ENCODE measurements around the gene KLHL41. TPM values are rescaled to one million over a fixed set of nuclear protein-coding genes. Genes with fewer than 3 reads are reported as not detected.

Gene KLHL41
- total RNA-seq, result 0.10 TPM

GRCh38 chr2:169509298-169509885, at the start of gene KLHL41:
KLHL41 (plus strand) TSS chr2:169509702; CDS start chr2:169509779, 77 bp downstream.
- Histone ChIP-seq H3K9me3 (ENCODE audit: low read depth, low read length) (no peaks in the 10 kb centered on the region), H3K27me3 (ENCODE audit: insufficient read depth, low read length) (no peaks in the 10 kb centered on the region), H3K4me1 (ENCODE audit: insufficient read depth, low read length) (no peaks in the 10 kb centered on the region), H3K4me3 (ENCODE audit: low read length) (no peak within 1 kb of the TSS)

- H3K27me3 ChIP-seq (ENCODE audit: insufficient read depth, low read length), result no peaks in the 10 kb centered on the region
- no peaks in the 10 kb centered on the region for H3K4me1 ChIP-seq (ENCODE audit: insufficient read depth, low read length)
- no peaks in the 10 kb centered on the region for H3K9me3 ChIP-seq (ENCODE audit: low read depth, low read length)
- H3K4me3 ChIP-seq (ENCODE audit: low read length), result no peak overlapping the region
Observed at GRCh38 chr2:169461143-169461542, 48.4 kb upstream of the KLHL41 start.

DNA sequence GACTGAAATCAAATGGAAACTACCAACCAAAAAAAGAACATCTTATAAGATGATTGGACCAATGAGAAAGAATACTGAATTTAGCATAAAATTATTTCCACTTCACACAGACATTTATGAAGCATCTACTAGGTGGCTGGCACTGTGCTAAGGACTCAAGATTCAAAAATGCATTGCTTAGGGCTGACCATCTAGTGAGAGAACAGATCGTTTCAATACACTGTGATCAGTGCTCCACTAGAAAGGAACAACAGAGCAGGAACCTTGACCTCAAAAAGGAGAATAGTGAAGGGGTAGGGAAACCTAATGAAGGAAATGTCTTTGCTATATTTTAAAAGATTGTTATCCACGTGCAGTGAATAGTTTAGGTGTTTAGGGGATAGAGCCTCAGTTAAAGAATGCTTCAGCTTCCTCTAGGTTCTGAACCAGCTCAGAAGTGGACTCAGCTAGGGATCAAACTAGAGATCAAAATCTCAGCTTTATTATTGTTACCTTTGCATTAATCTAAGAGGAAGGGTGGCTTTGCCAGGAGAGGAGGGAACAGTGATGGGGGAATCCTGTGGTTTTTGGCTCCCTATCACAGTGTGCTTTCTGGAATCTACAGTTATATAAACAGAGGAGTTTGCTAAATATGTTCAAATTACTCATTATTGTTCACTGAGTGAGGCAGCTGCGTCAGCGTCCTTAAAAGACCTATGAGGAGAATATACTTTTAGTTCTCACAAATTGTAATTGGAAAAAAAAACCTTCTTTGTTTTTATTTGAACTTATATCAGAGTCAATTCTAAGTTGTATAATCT, 46.4 kb upstream of the KLHL41 start:
- H3K4me1 ChIP-seq (ENCODE audit: insufficient read depth, low read length), result no peaks in the 10 kb centered on the region
- H3K27me3 ChIP-seq (ENCODE audit: insufficient read depth, low read length), result no peaks in the 10 kb centered on the region
- H3K9me3 ChIP-seq (ENCODE audit: low read depth, low read length), result no peaks in the 10 kb centered on the region
- H3K4me3 ChIP-seq (ENCODE audit: low read length), result no peak overlapping the region

DNA sequence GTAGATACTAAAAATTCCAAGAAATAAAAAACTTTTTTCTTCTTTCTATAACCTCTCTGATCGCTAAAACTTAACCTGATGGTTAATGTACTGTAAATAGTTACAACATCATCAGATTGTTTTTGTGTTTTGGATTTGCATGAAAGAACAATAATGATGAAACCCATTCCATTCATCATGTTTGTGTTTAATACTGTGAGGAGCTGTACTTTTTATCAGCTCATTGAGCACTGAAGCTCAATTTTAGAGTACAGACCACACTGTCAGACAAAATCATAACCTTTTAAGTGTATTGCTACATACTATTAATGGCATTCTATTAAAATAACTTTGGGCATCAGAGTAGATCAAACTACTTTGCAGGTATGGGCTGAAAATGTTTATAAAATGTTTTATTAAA, 45.0 kb upstream of the KLHL41 start:
- Histone ChIP-seq H3K4me3 (ENCODE audit: low read length) (no peak overlapping the region), H3K9me3 (ENCODE audit: low read depth, low read length) (no peaks in the 10 kb centered on the region), H3K27me3 (ENCODE audit: insufficient read depth, low read length) (no peaks in the 10 kb centered on the region), H3K4me1 (ENCODE audit: insufficient read depth, low read length) (no peaks in the 10 kb centered on the region)

DNA sequence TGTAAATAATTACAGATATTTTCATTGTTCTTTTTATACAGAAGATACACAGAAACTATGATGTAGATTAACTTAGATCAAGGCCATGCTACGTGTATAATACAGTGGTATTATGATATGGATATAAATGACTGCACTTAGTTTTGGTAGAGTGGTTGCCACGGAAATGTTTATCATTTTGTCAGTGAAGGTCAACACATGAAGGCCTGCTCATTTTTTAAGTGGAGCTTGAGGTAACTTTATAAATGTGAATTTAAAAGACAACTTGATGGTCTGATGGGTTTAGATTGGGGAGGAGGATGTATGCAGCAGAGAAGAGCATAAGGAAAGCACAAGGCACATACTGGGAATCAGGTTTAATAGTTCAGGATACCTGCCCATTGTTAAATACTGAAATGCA, 44.6 kb upstream of the KLHL41 start:
- Histone ChIP-seq H3K9me3 (ENCODE audit: low read depth, low read length) (no peaks in the 10 kb centered on the region), H3K27me3 (ENCODE audit: insufficient read depth, low read length) (no peaks in the 10 kb centered on the region), H3K4me1 (ENCODE audit: insufficient read depth, low read length) (no peaks in the 10 kb centered on the region), H3K4me3 (ENCODE audit: low read length) (no peak overlapping the region)

GRCh38 chr2:169468841-169469240, 40.7 kb upstream of the KLHL41 start:
- H3K4me1 ChIP-seq (ENCODE audit: insufficient read depth, low read length), result no peaks in the 10 kb centered on the region
- H3K4me3 ChIP-seq (ENCODE audit: low read length), result no peak overlapping the region
- no peaks in the 10 kb centered on the region for H3K9me3 ChIP-seq (ENCODE audit: low read depth, low read length)
- no peaks in the 10 kb centered on the region for H3K27me3 ChIP-seq (ENCODE audit: insufficient read depth, low read length)

DNA sequence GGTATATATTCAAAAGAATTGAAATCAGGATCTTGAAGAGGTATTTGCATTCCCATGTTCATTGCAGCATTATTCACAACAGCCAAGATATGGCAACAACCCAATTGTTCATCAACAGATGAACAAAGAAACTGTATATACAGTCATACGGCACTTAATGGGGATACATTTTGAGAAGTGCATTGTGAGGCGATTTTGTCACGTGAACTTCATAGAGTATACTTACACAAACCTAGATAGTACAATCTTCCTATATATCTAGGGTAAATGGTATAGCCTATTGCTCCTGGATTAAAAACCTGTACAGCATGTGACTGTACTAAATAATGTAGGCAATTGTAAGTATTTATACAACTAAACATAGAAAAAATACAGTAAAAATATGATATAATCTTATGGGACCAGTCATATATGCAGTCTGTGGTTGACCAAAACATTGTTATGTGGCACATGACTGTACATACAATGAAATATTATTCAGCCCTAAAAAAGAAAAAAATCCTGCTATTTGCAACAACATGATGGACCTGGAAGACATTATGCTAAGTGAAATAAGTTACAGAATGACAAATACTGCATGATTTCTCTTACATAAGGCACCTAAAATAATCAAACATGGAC, 39.4 kb upstream of the KLHL41 start:
- no peak overlapping the region for H3K4me3 ChIP-seq (ENCODE audit: low read length)
- no peaks in the 10 kb centered on the region for H3K27me3 ChIP-seq (ENCODE audit: insufficient read depth, low read length)
- H3K9me3 ChIP-seq (ENCODE audit: low read depth, low read length), result no peaks in the 10 kb centered on the region
- no peaks in the 10 kb centered on the region for H3K4me1 ChIP-seq (ENCODE audit: insufficient read depth, low read length)

GRCh38 chr2:169472249-169472648, 37.3 kb upstream of the KLHL41 start:
- Histone ChIP-seq H3K27me3 (ENCODE audit: insufficient read depth, low read length) (no peaks in the 10 kb centered on the region), H3K4me3 (ENCODE audit: low read length) (no peak overlapping the region), H3K9me3 (ENCODE audit: low read depth, low read length) (no peaks in the 10 kb centered on the region), H3K4me1 (ENCODE audit: insufficient read depth, low read length) (no peaks in the 10 kb centered on the region)

DNA sequence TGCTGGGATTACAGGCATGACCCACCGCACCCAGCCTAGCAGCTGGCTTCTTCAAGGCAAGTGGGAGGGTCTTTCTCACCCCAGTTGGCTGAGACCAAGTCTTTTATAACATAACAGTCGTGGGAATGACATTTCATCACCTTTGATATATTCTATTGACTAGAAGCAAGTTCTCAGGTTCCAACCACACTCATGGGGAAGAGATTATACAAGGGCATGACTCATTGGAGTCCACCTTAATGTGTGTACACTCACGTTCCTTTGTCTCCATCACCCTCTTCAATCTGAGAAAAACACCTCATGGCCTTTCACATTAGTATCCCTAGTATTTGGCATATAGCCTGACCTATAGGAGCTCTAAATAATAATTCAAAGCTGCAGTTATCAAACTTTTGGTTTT, 33.0 kb upstream of the KLHL41 start:
- no peak overlapping the region for H3K4me3 ChIP-seq (ENCODE audit: low read length)
- H3K9me3 ChIP-seq (ENCODE audit: low read depth, low read length), result no peaks in the 10 kb centered on the region
- peaks cover 17% of the 10 kb centered on the region for H3K4me1 ChIP-seq (ENCODE audit: insufficient read depth, low read length)

DNA sequence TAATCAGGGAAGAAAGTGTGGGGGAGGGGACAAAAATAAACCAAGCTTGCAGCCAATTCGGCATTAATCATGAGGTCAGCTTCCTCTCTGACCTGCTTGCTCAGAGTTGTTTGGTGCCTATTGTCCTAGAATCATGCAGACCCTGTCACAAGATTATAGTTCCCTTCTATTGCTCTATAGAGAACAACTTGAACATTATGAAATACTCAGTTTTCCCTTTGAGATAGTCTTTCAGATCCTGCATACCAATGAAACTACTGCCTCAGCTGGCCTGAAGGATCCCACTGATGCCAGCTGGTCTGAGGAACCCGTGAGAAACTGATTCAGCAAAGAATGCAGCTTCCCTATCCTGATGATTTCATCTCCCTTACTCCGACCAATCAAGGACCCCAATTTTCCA, 31.2 kb upstream of the KLHL41 start:
- H3K4me3 ChIP-seq (ENCODE audit: low read length), result no peak overlapping the region
- H3K9me3 ChIP-seq (ENCODE audit: low read depth, low read length), result no peaks in the 10 kb centered on the region
- H3K4me1 ChIP-seq (ENCODE audit: insufficient read depth, low read length), result peaks cover 17% of the 10 kb centered on the region
- no peaks in the 10 kb centered on the region for H3K27me3 ChIP-seq (ENCODE audit: insufficient read depth, low read length)

More for the DNA sequence above, 33.0 kb upstream of the KLHL41 start:
- H3K27me3 ChIP-seq (ENCODE audit: insufficient read depth, low read length), result no peaks in the 10 kb centered on the region

- H3K27me3 ChIP-seq (ENCODE audit: insufficient read depth, low read length), result no peaks in the 10 kb centered on the region
- no peaks in the 10 kb centered on the region for H3K9me3 ChIP-seq (ENCODE audit: low read depth, low read length)
- peaks cover 17% of the 10 kb centered on the region for H3K4me1 ChIP-seq (ENCODE audit: insufficient read depth, low read length)
- H3K4me3 ChIP-seq (ENCODE audit: low read length), result peak overlapping the region; percentile 58
Observed at GRCh38 chr2:169478745-169479256, 30.7 kb upstream of the KLHL41 start.

- H3K27me3 ChIP-seq (ENCODE audit: insufficient read depth, low read length), result no peaks in the 10 kb centered on the region
- no peaks in the 10 kb centered on the region for H3K9me3 ChIP-seq (ENCODE audit: low read depth, low read length)
- peak within 1 kb of the TSS; percentile 58 for H3K4me3 ChIP-seq (ENCODE audit: low read length)
- H3K4me1 ChIP-seq (ENCODE audit: insufficient read depth, low read length), result peaks cover 17% of the 10 kb centered on the region
Observed at GRCh38 chr2:169479257-169480078, 30.0 kb upstream of the KLHL41 start, which contains the start of gene BBS5. BBS5 (plus strand) TSS chr2:169479494; CDS start chr2:169479554, 60 bp downstream.

- Histone ChIP-seq H3K9me3 (ENCODE audit: low read depth, low read length) (no peaks in the 10 kb centered on the region), H3K4me1 (ENCODE audit: insufficient read depth, low read length) (peaks cover 17% of the 10 kb centered on the region), H3K27me3 (ENCODE audit: insufficient read depth, low read length) (no peaks in the 10 kb centered on the region), H3K4me3 (ENCODE audit: low read length) (peak overlapping the region; percentile 58)
Observed at GRCh38 chr2:169480079-169480465, 29.4 kb upstream of the KLHL41 start.

DNA sequence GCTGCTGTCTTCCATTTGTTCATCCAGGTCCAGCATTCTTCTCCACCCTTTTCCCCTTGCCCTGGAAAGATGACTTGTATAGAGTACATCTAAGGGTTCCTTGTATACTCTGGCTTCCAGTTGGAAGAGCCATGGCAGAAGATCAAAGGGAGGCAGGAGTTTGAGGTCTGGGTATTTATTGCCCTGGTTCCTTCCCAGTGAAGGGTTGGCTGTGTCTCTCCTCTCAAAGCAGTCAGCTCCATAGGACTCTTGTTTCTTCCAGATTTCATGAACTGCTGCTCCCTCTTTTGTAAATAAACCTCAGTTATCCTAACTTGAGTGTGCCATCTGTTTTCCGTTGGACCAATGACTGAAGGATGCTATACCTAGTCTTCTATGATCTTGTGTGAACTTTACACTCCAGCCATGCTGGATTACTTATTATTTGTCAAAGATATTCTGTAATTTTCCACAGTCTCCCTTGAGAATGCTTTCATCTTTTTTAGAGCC, 23.8 kb upstream of the KLHL41 start:
- H3K27me3 ChIP-seq (ENCODE audit: insufficient read depth, low read length), result no peaks in the 10 kb centered on the region
- no peaks in the 10 kb centered on the region for H3K4me1 ChIP-seq (ENCODE audit: insufficient read depth, low read length)
- no peak overlapping the region for H3K4me3 ChIP-seq (ENCODE audit: low read length)
- no peaks in the 10 kb centered on the region for H3K9me3 ChIP-seq (ENCODE audit: low read depth, low read length)

Data from mononuclear cell (primary cell).